ENCODE data around the gene MEPCE.
"Not testable (repeated sequence)": the region's sequence is repeated elsewhere in the genome, so short reads cannot be mapped to it uniquely, and the experiment has no call there.

Gene MEPCE

DNA sequence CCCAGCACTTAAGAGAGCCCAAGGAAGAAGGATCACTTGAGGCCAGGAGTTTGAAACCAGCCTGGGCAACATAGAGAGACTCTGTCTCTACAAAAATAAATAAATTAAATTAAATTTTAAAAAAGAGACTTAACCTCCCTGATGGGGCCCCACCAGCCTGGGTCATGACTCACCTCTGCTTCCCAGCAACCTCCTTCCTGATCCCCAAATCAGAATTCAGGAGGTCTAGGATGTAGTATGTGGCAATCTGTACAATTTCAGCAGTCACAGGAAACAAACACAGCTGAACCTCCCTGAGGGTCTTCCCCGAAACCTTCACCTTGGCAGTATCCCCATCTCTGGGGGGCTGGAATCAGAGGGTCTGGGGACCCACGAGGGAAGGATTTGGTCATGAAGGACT, 16.4 kb downstream of the MEPCE start:
- Histone ChIP-seq H3K79me2 (ENCODE audit: insufficient read depth, low read length) (no peaks in the 10 kb centered on the region), H3F3A (ENCODE audit: insufficient read depth) (0 out of 2 replicates have a peak, but pooled peaks cover 4% of the 10 kb centered on the region), H3K4me2 (ENCODE audit: low read depth, low read length, poor library complexity, severe bottlenecking) (no peak overlapping the region), H3K9me3 (ENCODE audit: insufficient read depth, low read length) (no peaks in the 10 kb centered on the region), H2AFZ (ENCODE audit: low read depth, low read length, severe bottlenecking) (no peak overlapping the region), H3K9ac (ENCODE audit: low read length) (no peak overlapping the region), H3K4me3 (ENCODE audit: insufficient read depth, low read length, poor library complexity, severe bottlenecking) (no peak overlapping the region), H3K9me2 (replicated peaks; ENCODE audit: insufficient read depth, low read length) (no peaks in the 10 kb centered on the region), H3K27ac (ENCODE audit: low read depth, low read length) (no peak overlapping the region), H3K27me3 (ENCODE audit: low read length) (no peaks in the 10 kb centered on the region), H3K36me3 (ENCODE audit: low read length) (no peaks in the 10 kb centered on the region), H4K20me1 (ENCODE audit: low read depth, low read length) (no peaks in the 10 kb centered on the region)
- TF ChIP-seq, protein P1, sequence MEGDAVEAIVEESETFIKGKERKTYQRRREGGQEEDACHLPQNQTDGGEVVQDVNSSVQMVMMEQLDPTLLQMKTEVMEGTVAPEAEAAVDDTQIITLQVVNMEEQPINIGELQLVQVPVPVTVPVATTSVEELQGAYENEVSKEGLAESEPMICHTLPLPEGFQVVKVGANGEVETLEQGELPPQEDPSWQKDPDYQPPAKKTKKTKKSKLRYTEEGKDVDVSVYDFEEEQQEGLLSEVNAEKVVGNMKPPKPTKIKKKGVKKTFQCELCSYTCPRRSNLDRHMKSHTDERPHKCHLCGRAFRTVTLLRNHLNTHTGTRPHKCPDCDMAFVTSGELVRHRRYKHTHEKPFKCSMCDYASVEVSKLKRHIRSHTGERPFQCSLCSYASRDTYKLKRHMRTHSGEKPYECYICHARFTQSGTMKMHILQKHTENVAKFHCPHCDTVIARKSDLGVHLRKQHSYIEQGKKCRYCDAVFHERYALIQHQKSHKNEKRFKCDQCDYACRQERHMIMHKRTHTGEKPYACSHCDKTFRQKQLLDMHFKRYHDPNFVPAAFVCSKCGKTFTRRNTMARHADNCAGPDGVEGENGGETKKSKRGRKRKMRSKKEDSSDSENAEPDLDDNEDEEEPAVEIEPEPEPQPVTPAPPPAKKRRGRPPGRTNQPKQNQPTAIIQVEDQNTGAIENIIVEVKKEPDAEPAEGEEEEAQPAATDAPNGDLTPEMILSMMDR (IDR thresholded peaks at IDR 0.05; ENCODE audit: insufficient read depth, low read length, poor library complexity, severe bottlenecking), result no peak
- no peak for TF ChIP-seq EZH2phosphoT487 (conservative IDR thresholded peaks at IDR 0.05; ENCODE audit: low read length)

DNA sequence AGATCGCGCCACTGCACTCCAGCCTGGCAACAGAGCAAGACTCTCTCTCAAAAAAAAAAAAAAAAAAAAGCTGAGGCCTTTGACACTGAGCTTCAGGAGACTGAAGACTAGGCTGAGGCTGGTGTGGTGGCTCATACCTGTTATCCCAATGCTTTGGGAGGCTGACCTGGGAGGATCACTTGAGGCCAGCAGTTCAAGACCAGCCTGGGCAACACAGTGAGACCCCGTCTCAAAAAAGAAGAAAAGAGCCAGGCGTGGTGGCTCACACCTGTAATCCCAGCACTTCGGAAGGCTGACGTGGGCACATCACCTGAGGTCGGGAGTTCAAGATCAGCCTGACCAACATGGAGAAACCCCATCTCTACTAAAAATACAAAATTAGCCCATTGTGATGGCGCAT, 17.7 kb downstream of the MEPCE start:
- not testable (repeated sequence) for H3K9me3 ChIP-seq (ENCODE audit: insufficient read depth, low read length); H2AFZ ChIP-seq (ENCODE audit: low read depth, low read length, severe bottlenecking); H3K27ac ChIP-seq (ENCODE audit: low read depth, low read length); H3K79me2 ChIP-seq (ENCODE audit: insufficient read depth, low read length); H4K20me1 ChIP-seq (ENCODE audit: low read depth, low read length); H3K4me2 ChIP-seq (ENCODE audit: low read depth, low read length, poor library complexity, severe bottlenecking); H3K36me3 ChIP-seq (ENCODE audit: low read length); H3K9me2 ChIP-seq (replicated peaks; ENCODE audit: insufficient read depth, low read length); H3F3A ChIP-seq (ENCODE audit: insufficient read depth); H3K4me3 ChIP-seq (ENCODE audit: insufficient read depth, low read length, poor library complexity, severe bottlenecking); H3K27me3 ChIP-seq (ENCODE audit: low read length); H3K9ac ChIP-seq (ENCODE audit: low read length)

DNA sequence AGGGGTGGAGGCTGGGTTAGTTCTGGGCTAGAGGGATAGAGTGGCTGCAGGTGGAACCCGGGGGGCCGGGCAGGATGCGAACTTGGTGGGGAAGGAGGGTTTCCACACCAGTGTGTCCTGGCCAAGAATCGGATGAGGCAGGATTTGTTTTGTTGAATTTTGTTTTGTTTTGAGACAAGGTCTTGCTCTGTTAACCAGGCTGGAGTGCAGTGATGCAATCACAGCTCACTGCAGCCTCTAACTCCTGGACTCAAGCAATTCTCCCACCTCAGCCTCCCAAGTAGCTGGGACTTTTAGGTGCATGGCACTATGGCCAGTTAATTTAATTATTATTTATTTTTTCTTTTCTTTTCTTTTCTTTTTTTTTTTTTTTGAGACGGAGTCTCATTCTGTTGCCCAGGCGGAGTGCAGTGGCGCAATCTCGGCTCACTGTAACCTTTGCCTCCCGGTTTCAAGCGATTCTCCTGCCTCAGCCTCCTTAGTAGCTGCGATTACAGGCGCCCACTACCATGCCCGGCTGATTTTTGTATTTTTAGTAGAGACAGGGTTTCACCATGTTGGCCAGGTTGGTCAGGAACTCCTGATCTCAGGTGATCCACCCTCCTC, 19.7 kb downstream of the MEPCE start:
- Histone ChIP-seq H3K4me2 (ENCODE audit: low read depth, low read length, poor library complexity, severe bottlenecking) (no peak overlapping the region), H3K9me3 (ENCODE audit: insufficient read depth, low read length) (no peaks in the 10 kb centered on the region), H4K20me1 (ENCODE audit: low read depth, low read length) (no peaks in the 10 kb centered on the region), H3K36me3 (ENCODE audit: low read length) (no peaks in the 10 kb centered on the region), H3K9me2 (replicated peaks; ENCODE audit: insufficient read depth, low read length) (no peaks in the 10 kb centered on the region), H3K4me3 (ENCODE audit: insufficient read depth, low read length, poor library complexity, severe bottlenecking) (no peak overlapping the region), H3F3A (ENCODE audit: insufficient read depth) (0 out of 2 replicates have a peak, but pooled peaks cover 4% of the 10 kb centered on the region), H3K27me3 (ENCODE audit: low read length) (no peaks in the 10 kb centered on the region), H2AFZ (ENCODE audit: low read depth, low read length, severe bottlenecking) (no peak overlapping the region), H3K79me2 (ENCODE audit: insufficient read depth, low read length) (no peaks in the 10 kb centered on the region), H3K27ac (ENCODE audit: low read depth, low read length) (no peak overlapping the region), H3K9ac (ENCODE audit: low read length) (no peak overlapping the region)
- TF ChIP-seq, protein P1 (IDR thresholded peaks at IDR 0.05; ENCODE audit: insufficient read depth, low read length, poor library complexity, severe bottlenecking), result no peak
- TF ChIP-seq EZH2phosphoT487 (conservative IDR thresholded peaks at IDR 0.05; ENCODE audit: low read length), result no peak

DNA sequence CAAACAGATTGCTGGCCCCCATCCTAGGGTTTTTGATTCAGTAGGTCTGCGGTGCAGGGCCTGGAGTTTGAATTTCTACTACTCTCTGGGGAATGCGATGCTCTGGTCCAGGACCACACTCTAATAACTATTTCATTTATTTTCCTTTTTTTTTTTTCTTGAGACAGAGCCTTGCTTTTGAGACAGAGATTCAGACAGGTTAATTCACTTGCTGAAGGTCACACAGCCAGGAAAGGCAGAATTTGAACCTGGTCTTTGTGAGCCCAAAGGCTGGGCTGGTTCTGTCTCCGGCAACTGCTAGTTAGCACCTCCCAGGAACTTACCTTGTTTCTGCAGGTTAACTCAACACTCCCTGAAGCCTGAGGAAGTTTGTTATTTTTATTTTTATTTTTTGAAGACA, 22.9 kb downstream of the MEPCE start:
- Histone ChIP-seq H3K4me2 (ENCODE audit: low read depth, low read length, poor library complexity, severe bottlenecking) (no peak overlapping the region), H3K9me3 (ENCODE audit: insufficient read depth, low read length) (no peaks in the 10 kb centered on the region), H3F3A (ENCODE audit: insufficient read depth) (0 out of 2 replicates have a peak, but pooled peaks cover 4% of the 10 kb centered on the region), H3K79me2 (ENCODE audit: insufficient read depth, low read length) (no peaks in the 10 kb centered on the region), H3K4me3 (ENCODE audit: insufficient read depth, low read length, poor library complexity, severe bottlenecking) (no peak overlapping the region), H4K20me1 (ENCODE audit: low read depth, low read length) (no peaks in the 10 kb centered on the region), H3K36me3 (ENCODE audit: low read length) (no peaks in the 10 kb centered on the region), H3K27ac (ENCODE audit: low read depth, low read length) (no peak overlapping the region), H3K9ac (ENCODE audit: low read length) (no peak overlapping the region), H3K27me3 (ENCODE audit: low read length) (no peaks in the 10 kb centered on the region), H3K9me2 (replicated peaks; ENCODE audit: insufficient read depth, low read length) (no peaks in the 10 kb centered on the region), H2AFZ (ENCODE audit: low read depth, low read length, severe bottlenecking) (no peak overlapping the region)
- TF ChIP-seq, protein P1 (IDR thresholded peaks at IDR 0.05; ENCODE audit: insufficient read depth, low read length, poor library complexity, severe bottlenecking), result no peak
- no peak for TF ChIP-seq EZH2phosphoT487 (conservative IDR thresholded peaks at IDR 0.05; ENCODE audit: low read length)

DNA sequence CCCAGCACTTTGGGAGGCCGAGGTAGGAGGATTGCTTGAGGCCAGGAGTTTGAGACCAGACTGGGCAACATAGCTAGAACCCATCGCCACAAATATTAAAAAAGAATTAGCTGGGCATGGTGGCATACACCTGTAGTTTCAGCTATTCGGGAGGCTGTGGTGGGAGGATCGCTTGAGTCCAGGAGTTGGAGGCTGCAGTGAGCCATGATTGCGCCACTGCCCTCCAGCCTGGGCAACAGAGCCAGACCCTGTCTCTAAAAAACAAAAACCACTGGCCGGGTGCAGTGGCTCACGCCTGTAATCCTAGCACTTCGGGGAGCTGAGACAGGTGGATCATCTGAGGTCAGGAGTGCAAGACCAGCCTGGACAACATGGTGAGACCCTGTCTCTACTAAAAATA, 24.2 kb downstream of the MEPCE start:
- not testable (repeated sequence) for H3K27me3 ChIP-seq (ENCODE audit: low read length); H3K27ac ChIP-seq (ENCODE audit: low read depth, low read length); H2AFZ ChIP-seq (ENCODE audit: low read depth, low read length, severe bottlenecking); H3K79me2 ChIP-seq (ENCODE audit: insufficient read depth, low read length); H3K4me3 ChIP-seq (ENCODE audit: insufficient read depth, low read length, poor library complexity, severe bottlenecking); H3F3A ChIP-seq (ENCODE audit: insufficient read depth); H4K20me1 ChIP-seq (ENCODE audit: low read depth, low read length); H3K9me3 ChIP-seq (ENCODE audit: insufficient read depth, low read length); H3K9me2 ChIP-seq (replicated peaks; ENCODE audit: insufficient read depth, low read length); H3K4me2 ChIP-seq (ENCODE audit: low read depth, low read length, poor library complexity, severe bottlenecking); H3K36me3 ChIP-seq (ENCODE audit: low read length); H3K9ac ChIP-seq (ENCODE audit: low read length)

Measured in SU-DHL-6 (cell line).